ENCODE results near the gene RP9.
"Not testable (repeated sequence)": the region's sequence is repeated elsewhere in the genome, so short reads cannot be mapped to it uniquely, and the experiment has no call there.

RP9 gene

DNA sequence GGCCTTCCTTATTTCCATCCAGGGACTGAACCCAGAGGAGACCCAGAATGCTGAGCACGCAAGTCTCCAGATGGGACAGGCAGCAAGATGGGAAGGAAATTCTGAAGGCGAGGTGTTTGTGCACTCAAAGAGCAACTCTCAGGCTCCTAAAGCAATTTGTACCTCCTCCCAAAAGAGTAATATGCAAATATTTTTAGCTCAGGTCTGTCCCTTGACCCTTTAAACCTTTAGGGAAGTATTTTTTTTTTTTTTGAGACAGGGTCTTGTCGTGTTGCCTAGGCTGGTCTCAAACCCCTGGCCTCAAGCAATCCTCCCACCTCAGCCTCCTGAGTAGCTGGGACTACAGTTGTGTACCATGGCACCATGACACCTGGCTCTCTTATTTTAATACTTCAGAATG lies 8.4 kb downstream of the RP9 start:
- no peak for DNase-seq

DNA sequence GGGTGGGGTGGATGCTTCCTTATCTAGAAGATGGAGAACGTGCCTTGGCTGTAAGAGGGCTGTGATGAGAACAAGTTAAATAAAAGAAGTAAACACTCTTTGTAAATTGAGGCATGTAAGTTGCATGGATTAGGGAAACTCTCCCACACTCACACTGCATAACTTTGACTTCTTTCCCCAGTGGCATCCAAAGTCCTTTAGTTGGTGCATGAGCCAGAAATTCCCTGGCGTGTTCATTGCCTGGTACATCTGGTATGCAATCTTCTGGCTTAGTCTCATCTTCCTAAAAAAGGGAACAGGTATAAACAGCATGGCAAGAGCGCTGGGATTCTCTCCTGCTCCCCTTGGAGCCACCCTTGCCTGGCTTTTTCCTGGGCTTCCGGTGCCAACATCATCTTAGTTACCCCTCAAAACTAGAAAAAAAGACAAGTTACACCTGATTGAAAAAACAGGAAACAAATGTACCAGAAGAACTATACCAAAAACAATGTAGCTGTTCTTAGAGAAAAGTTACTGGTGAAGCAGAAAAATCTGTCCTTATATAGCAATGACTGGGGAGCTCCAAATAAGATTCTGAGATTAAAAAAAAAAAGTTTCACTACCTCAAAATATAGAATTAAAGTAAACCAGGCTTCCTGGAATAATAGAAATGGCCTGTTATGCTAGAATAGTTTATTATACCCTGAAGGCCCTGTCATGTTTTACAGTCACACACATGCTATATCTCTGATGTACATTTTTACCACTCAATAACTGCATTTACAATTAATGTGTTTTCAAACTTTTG lies 9.9 kb downstream of the RP9 start:
- DNase-seq, result no peak

GRCh38 chr7:33094745-33095275 lies 14.4 kb downstream of the RP9 start:
- DNase-seq, result not testable (repeated sequence)

DNA sequence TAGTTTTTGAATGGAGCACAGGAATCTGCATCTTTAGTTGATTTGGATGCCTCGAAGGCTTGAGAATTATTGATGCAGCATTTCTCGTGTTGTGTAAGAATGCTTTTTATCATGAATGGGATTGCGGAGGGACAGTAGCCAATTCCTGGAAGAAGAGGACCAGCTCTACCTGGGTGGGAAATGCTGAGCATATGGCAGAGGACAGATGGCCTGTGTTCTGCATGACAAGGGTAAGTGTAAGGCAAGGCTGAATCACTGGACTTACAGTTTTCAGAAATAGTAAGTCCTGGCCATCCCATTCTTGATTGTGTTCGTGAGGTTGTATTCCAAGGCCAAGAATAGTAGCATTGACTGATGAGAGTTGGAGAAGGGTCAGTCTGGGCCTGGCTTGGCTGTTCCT lies 15.9 kb downstream of the RP9 start:
- no peak for DNase-seq

DNA sequence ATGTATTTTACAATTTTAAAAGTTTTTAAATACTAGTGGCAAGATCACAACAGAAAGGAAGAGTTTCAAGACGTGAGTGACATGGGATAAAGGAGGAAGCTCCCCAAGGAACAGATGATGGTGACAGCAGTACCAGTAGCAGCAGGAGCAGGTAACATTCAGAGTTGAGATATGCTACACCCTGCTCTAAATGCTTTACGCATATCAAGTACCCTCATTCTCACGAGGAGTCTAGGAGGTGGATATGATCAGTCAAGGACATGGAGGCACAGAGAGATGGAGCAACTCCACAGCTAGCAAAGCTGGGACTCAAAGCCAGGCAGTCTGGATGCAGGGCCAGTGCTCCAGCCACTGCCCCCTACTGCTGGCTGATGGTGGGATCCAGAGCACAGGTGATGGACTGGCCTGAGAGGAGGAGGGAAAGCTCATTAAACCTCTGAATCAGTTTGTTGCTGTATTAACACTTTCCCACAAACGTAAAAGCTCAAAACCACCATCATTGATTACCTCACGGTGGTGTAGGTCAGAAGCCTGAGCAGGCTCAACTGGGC lies 17.5 kb downstream of the RP9 start:
- DNase-seq, result no peak

DNA sequence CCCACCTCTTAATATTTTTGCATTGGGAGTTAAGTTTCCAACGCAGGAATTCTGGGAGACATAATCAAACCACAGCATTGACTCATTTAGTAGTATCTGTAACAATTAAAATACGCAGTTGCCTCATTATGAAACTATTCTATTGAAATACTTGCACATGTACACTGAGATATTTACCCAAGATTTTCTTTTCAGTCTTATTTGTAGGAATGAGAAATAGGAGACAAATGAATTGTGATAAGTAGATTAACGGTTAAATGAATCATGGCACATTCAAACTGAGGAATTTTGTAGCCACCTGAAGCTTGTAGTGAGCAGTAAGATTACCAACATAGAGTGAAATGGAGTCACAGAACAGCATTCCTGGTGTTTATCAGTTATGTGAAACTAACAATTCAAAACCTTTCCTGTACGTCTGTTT lies 18.1 kb downstream of the RP9 start:
- no peak for DNase-seq

- no peak for DNase-seq
Measured at GRCh38 chr7:33089142-33089541, 20.1 kb downstream of the RP9 start.

DNA sequence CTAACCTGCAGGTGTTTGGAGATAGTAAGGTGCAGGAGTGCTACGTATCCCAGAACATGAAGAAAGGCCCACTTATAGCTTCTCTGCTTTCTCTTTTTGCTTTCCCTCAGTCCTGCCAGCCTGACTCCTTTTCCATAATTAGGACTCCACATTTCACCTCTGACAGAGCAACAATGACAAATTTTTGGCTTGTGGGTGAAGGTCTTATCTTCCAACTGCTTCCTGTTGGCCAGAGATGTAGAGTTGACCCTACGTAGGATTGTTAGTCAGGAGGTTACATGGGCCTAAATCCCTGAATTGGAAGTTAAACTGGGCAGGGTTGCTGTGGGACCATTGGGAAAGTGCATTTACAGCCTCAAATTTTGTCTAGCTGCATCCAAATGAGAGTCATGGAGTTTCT lies 21.3 kb downstream of the RP9 start:
- DNase-seq, result no peak

- no peak for DNase-seq
Measured at GRCh38 chr7:33087356-33087755, 21.8 kb downstream of the RP9 start.

DNA sequence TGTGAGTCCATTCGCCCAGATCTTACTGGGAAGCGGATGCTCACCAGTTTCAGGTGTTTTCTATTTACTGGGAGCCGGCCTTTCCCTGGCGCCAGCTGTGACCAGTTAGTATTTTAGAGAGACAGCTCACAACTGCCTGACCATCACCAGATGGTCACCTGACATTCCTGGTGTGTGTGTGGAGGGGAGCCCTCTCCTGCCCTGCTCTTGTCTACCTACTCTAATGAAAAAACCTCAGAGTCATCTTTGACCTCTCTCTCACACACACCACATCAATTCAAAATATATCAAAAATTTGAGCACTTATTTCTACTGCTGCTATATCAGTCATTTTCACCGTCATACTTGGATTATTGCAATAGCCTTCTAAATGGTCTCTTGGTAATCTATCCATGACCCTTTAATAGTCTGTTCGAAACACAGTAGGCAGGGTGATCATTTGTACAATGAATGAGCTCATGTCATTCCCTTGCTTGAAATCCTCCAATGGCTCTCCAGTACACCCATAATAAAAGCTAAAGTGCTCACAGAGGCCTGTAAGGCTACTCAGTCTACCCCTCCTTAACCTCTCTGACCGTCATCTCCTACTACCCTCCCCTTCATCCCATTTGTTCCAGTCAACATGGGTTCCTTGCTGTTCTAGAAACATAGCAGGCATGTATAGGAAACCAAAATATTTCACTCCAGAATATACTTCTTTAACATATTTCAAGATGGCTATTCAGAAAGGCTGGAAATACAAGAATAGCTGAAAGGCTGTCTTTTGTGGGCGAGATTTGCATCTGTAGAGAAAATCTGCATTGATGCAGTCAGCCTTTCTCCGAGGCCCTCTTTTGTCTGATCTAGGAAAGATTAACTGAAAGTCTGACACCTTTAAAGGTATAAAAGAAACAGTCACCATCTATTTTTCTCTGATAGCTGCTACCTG lies 29.2 kb downstream of the RP9 start:
- no peak for DNase-seq

GRCh38 chr7:33079096-33079495 lies 30.1 kb downstream of the RP9 start:
- no peak for DNase-seq

DNA sequence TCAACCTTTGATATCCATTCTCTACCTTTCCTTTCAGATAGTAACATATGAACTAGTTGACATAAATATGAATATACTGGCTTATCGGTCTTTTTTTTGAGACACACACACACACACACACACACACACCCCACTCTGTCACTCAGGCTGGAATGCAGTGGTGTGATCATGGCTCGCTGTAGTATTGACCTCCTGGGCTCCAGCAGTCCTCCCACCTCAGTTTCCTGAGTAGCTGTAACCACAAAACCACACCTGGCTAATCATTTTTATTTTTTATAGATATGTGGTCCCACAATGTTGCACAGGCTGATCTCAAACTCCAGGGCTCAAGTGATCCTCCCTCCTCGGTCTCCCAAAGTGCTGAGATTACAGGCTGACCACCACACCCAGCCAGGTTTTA lies 32.5 kb downstream of the RP9 start:
- no peak for DNase-seq

- DNase-seq, result no peak
Measured at GRCh38 chr7:33075818-33076518, 33.2 kb downstream of the RP9 start.

DNA sequence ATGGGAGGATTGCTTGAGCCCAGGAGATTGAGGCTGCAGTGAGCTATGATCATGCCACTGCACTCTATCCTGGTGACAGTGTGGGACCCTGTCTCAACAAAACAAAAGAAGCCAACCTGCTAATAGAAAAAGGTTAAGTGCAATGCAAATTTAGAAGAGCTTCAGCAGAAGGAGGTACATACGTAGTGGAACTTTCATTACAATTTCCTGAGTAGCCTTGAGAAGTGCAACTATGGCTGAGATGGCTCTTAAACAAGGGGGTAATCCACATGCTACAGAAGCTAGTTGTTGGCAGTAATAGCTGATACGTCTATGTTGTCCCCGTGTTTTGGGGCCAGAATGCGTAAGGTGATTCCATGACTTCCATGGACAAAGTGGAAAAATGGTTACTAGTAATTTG lies 36.0 kb downstream of the RP9 start:
- DNase-seq, result no peak

- no peak for DNase-seq
Measured at GRCh38 chr7:33072471-33072870, 36.7 kb downstream of the RP9 start.

DNA sequence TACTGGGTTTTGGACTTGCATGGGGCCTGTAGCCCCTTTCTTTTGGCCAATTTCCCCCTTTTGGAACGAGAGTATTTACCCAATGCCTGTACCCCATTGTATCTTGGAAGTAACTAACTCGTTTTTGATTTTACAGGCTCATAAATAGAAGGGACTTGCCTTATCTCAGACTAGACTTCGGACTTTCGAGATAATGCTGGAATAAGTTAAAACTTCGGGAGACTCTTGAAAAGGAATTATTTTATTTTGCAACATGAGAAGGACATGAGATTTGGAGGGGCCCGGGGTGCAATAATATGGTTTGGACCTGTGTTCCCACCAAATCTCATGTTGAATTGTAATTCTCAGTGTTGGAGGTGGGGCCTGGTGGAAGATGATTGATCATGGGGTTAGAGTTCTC lies 38.4 kb downstream of the RP9 start:
- no peak for DNase-seq

- no peak for DNase-seq
Measured at GRCh38 chr7:33070277-33070676, 38.9 kb downstream of the RP9 start.

DNA sequence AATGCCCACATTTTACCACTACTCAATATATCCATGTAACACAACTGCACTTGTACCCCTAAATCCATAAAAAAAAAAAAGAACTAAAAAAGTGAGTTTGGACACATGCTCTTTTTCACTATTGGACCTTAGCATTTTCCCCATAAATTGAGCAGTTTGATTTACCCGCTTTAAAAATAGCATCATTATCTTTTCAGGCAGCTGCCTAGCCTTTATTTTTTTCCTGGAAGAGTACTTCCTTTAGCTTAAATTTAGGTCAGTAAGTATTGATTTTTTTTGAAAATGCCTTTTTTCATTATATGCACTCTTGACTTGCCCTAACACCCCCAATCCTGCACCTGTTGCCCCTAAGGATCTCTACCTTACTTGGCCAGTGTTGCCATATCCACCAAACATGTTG lies 41.3 kb downstream of the RP9 start:
- no peak for DNase-seq

DNA sequence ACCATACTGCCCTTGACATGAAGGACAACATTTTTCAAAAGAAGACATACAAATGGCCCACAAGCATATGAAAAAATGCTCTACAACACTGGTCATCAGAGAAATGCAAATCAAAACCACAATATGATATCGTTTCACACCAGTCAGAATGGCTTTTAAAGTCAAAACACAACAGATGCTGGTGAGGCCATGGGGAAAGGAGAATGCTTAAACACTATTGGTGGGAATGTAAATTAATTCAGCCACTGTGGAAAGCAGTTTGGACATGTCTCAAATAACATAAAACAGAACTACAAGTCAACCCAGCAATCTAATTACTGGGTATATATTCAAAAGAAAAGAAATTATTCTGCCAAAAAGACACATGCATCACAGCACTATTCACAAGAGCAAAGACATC lies 42.4 kb downstream of the RP9 start:
- no peak for DNase-seq

DNA sequence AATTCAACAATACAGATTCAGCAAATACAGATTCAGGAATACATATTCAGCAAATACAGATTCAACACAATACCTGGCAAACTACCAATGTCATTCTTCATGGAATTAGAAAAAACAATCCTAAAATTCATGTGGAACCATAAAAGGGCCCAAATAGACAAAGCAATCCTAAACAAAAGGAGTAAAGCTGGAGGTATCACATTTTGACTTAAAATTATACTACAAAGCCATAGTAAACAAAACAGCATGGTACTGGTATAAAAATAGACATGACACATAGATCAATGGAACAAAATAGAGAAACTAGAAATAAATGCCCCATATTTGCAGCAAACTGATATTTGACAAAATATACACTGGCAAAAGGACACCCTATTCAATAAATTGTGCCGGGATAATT lies 43.2 kb downstream of the RP9 start:
- DNase-seq, result no peak

GRCh38 chr7:33062782-33063443 lies 46.3 kb downstream of the RP9 start:
- DNase-seq, result peak; percentile 96

DNA sequence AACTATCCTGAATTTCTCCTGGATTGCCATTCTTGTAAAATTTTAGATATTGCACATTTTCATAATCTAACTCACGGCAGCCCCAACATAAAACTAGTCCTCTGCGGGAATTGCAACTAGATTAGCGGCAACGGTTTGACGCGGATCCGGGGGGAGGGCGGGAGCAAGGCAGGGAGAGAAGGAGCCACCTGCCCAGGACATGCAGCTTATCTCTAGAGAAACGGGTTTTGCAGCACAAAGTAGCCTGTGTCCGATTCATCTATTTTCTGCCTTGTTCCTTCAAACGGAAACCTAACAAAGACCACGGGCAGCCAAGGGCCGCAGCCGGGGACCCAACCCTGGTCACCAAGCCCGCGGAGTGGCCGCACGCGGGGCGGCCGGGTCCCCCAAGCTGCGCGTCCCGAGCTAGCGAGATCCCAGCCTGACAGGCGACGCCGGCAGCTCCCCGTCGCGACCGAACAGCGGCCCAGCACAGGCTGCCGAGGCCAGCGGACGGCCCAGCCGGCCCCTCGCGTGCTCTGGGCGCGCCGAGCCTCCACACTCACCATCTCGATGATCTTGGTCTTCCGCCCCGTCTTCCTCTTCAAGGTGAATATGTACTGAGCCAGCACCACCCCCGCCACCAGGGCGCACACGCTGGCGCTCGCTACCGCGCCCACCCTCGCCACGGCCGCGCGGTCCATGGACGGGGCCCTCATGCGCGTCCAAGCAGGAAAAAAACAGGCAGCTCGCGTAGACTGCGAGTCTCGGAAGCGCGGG lies 47.0 kb downstream of the RP9 start, which contains the start of gene NT5C3A:
Gene NT5C3A (minus strand): TSS at position 754 of the 759 bp plus-strand sequence. CDS start 71 bp downstream, at position 683.
- DNase-seq, result peak; percentile 54

Data from NCI-H2171 treated with DMSO at 0.1 percent for 48 hours (cell line).